H1 (cell line): Measurements from ENCODE around the gene PHLDA1. TPM values are rescaled to one million over a fixed set of nuclear protein-coding genes. Genes with fewer than 3 reads are reported as not detected.

ENCODE experiments used
- CTCF ChIA-PET: fragments of 300-600 bp; sonication (Branson Sonifier 250); formaldehyde crosslinking; loops from one replicate; lab custom pipeline; 2021; ENCODE audit not compliant: partially characterized antibody; lab: Charles Lee
- POLR2A ChIA-PET: fragments of 300-600 bp; sonication (Branson Sonifier 250); formaldehyde crosslinking; loops from one replicate; lab custom pipeline; 2021; ENCODE audit warnings: inconsistent platforms; ENCODE audit not compliant: partially characterized antibody; lab: Charles Lee
- DNase-seq, 2 experiments: peaks; one replicate each; pipeline versions ENCODE4 v3.0.0 to v3.0.0-alpha.2; 2010 to 2022; ENCODE audit warnings: low spot score in 2 of 2, low read depth in 1 of 2, mixed read lengths in 1 of 2
- FAIRE-seq: peaks from 2 replicates; lab custom pipeline; 2011; peaks lifted over from hg19 to GRCh38; lab: Jason Lieb, UNC
- H2AFZ ChIP-seq: 2 replicates; pipeline ENCODE4 v1.8.1; 2012; ENCODE audit warnings: low read length, inconsistent platforms
- H2AK5ac ChIP-seq: 2 replicates; pipeline ENCODE4 v1.6.1; 2013; ENCODE audit warnings: low read depth, low read length
- H2BK120ac ChIP-seq: replicated peaks from 2 replicates; pipeline ENCODE3; 2013; ENCODE audit warnings: low read depth, low read length, inconsistent platforms
- H2BK12ac ChIP-seq: 2 replicates; pipeline ENCODE4 v1.6.1; 2013; ENCODE audit warnings: low read depth, low read length
- H2BK15ac ChIP-seq: 2 replicates; pipeline ENCODE4 v1.6.1; 2013; ENCODE audit warnings: low read length
- H2BK20ac ChIP-seq: 2 replicates; pipeline ENCODE4 v1.6.1; 2013; ENCODE audit warnings: low read length
- H2BK5ac ChIP-seq: 2 replicates; pipeline ENCODE4 v1.6.1; 2013; ENCODE audit warnings: low read depth, low read length
- H3K14ac ChIP-seq: 2 replicates; pipeline ENCODE4 v1.6.1; 2013; ENCODE audit warnings: inconsistent platforms; ENCODE audit not compliant: insufficient read length
- H3K18ac ChIP-seq: 2 replicates; pipeline ENCODE4 v1.6.1; 2013; ENCODE audit warnings: low read length; ENCODE audit errors: extremely low read depth
- H3K23ac ChIP-seq: 2 replicates; pipeline ENCODE4 v1.6.1; 2013; ENCODE audit warnings: inconsistent platforms; ENCODE audit not compliant: insufficient read length
- H3K23me2 ChIP-seq: 2 replicates; pipeline ENCODE4 v1.6.1; 2013; ENCODE audit warnings: low read depth, low read length
- H3K27ac ChIP-seq: 2 replicates; pipeline ENCODE4 v1.6.1; 2011; ENCODE audit warnings: low read depth, low read length, inconsistent platforms
- H3K27me3 ChIP-seq, 4 experiments: replicated peaks in 1 of 4; 1 replicate in 1 of 4; 2 replicates in 3 of 4; pipeline versions ENCODE4 v1.6.1 to v1.8.1; 2011 to 2013; ENCODE audit warnings: low read length in 3 of 4, mild to moderate bottlenecking in 3 of 4, inconsistent platforms in 2 of 4, mixed read lengths in 2 of 4, moderate library complexity in 1 of 4; ENCODE audit not compliant: control insufficient read depth in 3 of 4, insufficient read depth in 3 of 4; ENCODE audit errors: extremely low read depth in 1 of 4
- H3K36me3 ChIP-seq, 4 experiments: 2 replicates each; pipeline versions ENCODE4 v1.6.1 to v1.8.1; 2011 to 2013; ENCODE audit warnings: mild to moderate bottlenecking in 4 of 4, low read length in 3 of 4, moderate library complexity in 2 of 4, control low read depth in 1 of 4, inconsistent platforms in 1 of 4; ENCODE audit not compliant: insufficient read depth in 4 of 4, control insufficient read depth in 2 of 4
- H3K4ac ChIP-seq: replicated peaks from 2 replicates; pipeline ENCODE3; 2013; ENCODE audit warnings: low read length, low read depth, mixed read lengths, inconsistent platforms; ENCODE audit not compliant: insufficient read length
- H3K4me1 ChIP-seq, 4 experiments: replicated peaks in 1 of 4; 1 replicate in 1 of 4; 2 replicates in 3 of 4; pipeline versions ENCODE4 v1.6.1 to v1.8.1; 2011 to 2013; ENCODE audit warnings: low read length in 3 of 4, inconsistent platforms in 2 of 4, mixed read lengths in 1 of 4; ENCODE audit not compliant: insufficient read depth in 4 of 4, control insufficient read depth in 3 of 4
- H3K4me2 ChIP-seq, 2 experiments: 2 replicates each; pipeline versions ENCODE4 v1.6.1 to v1.8.1; 2011 to 2013; ENCODE audit warnings: low read depth in 2 of 2, low read length in 2 of 2, control low read depth in 1 of 2, inconsistent platforms in 1 of 2, mild to moderate bottlenecking in 1 of 2; ENCODE audit not compliant: insufficient read depth in 1 of 2
- H3K4me3 ChIP-seq, 4 experiments: fragments of 200-600, 300-600 bp in 1 of 4; sonication (generic), shearing (Covaris generic), sonication (Bioruptor Twin) in 1 of 4; 2 replicates each; pipeline versions ENCODE4 v1.5.1 to v1.8.1; 2011 to 2016; ENCODE audit warnings: low read length in 4 of 4, low read depth in 3 of 4, control low read depth in 2 of 4, inconsistent platforms in 2 of 4, mild to moderate bottlenecking in 2 of 4, mixed read lengths in 1 of 4, moderate library complexity in 1 of 4; ENCODE audit not compliant: insufficient read depth in 2 of 4; ENCODE audit errors: extremely low read depth in 1 of 4
- H3K56ac ChIP-seq: replicated peaks from 2 replicates; pipeline ENCODE3; 2013; ENCODE audit warnings: low read depth, mild to moderate bottlenecking, mixed read lengths, low read length, inconsistent platforms; ENCODE audit not compliant: insufficient read length
- H3K79me1 ChIP-seq: 2 replicates; pipeline ENCODE4 v1.6.1; 2013; ENCODE audit warnings: low read depth, low read length, control low read depth
- H3K79me2 ChIP-seq, 2 experiments: 2 replicates each; pipeline versions ENCODE4 v1.6.1 to v1.8.1; 2012 to 2013; ENCODE audit warnings: low read length in 2 of 2, mild to moderate bottlenecking in 2 of 2, inconsistent platforms in 1 of 2; ENCODE audit not compliant: insufficient read depth in 2 of 2, control insufficient read depth in 1 of 2
- H3K9ac ChIP-seq, 4 experiments: replicated peaks in 1 of 4; 1 replicate in 1 of 4; 2 replicates in 3 of 4; pipeline versions ENCODE4 v1.6.1 to v1.8.1; 2011 to 2013; ENCODE audit warnings: low read depth in 3 of 4, low read length in 3 of 4, control low read depth in 2 of 4, mild to moderate bottlenecking in 2 of 4, moderate library complexity in 2 of 4, inconsistent platforms in 1 of 4; ENCODE audit errors: extremely low read depth in 1 of 4
- H3K9me3 ChIP-seq, 2 experiments: 2 replicates each; pipeline versions ENCODE4 v1.6.1 to v1.8.1; 2012 to 2013; ENCODE audit warnings: mild to moderate bottlenecking in 2 of 2, moderate library complexity in 2 of 2, control low read depth in 1 of 2, inconsistent platforms in 1 of 2, low read depth in 1 of 2, low read length in 1 of 2, mixed read lengths in 1 of 2; ENCODE audit not compliant: insufficient read depth in 2 of 2
- H4K20me1 ChIP-seq, 2 experiments: replicated peaks in 1 of 2; 2 replicates each; pipeline versions ENCODE3 to v1.8.1; 2011 to 2013; ENCODE audit warnings: inconsistent platforms in 2 of 2, low read length in 2 of 2, mild to moderate bottlenecking in 1 of 2; ENCODE audit not compliant: insufficient read depth in 2 of 2, control insufficient read depth in 1 of 2
- H4K5ac ChIP-seq: 2 replicates; pipeline ENCODE4 v1.6.1; 2013; ENCODE audit warnings: low read length, low read depth, mixed read lengths, inconsistent platforms; ENCODE audit not compliant: insufficient read length
- H4K8ac ChIP-seq: 2 replicates; pipeline ENCODE4 v1.8.0; 2013; ENCODE audit warnings: mild to moderate bottlenecking, moderate library complexity, low read length, inconsistent platforms; ENCODE audit not compliant: insufficient read depth; ENCODE audit errors: extremely low read depth
- H4K91ac ChIP-seq: replicated peaks from 2 replicates; pipeline ENCODE3; 2013; ENCODE audit warnings: low read length, mixed read lengths, inconsistent platforms; ENCODE audit not compliant: insufficient read length
- ASH2L ChIP-seq: fragments of 200-600, 300-600 bp; sonication (generic); IDR thresholded peaks from one replicate; pipeline ENCODE4 v1.7.1; 2017; ENCODE audit warnings: low read length
- MAFK ChIP-seq: IDR thresholded peaks from 2 replicates; pipeline ENCODE4 v1.6.1; 2012; ENCODE audit warnings: low read depth, mild to moderate bottlenecking, improper control_type of control experiment, low read length
- PHF8 ChIP-seq: fragments of 200-600 bp; sonication (generic); conservative IDR thresholded peaks from 2 replicates; pipeline ENCODE4 v1.7.1; 2012; ENCODE audit warnings: low read depth, mild to moderate bottlenecking, inconsistent platforms, low read length, moderate library complexity
- POU5F1 ChIP-seq: IDR thresholded peaks from 2 replicates; pipeline ENCODE4 v1.6.1; 2011; ENCODE audit warnings: low read depth, mild to moderate bottlenecking, low read length, moderate library complexity
- SIRT6 ChIP-seq: IDR thresholded peaks from one replicate; pipeline ENCODE4 v1.7.1; 2012; ENCODE audit warnings: low read length, inconsistent platforms
- WGBS, 2 experiments: shearing (Covaris generic) in 1 of 2; methylation state at CpG; one replicate each; pipeline versions ENCODE4 v1.1.6 to v1.1.7; 2013 to 2015; ENCODE audit warnings: low lambda C conversion rate in 2 of 2, mixed read lengths in 2 of 2, inconsistent platforms in 1 of 2, low coverage in 1 of 2, missing lambda C conversion rate in 1 of 2; ENCODE audit not compliant: insufficient replicate concordance in 2 of 2, insufficient coverage in 1 of 2, insufficient read length in 1 of 2; ENCODE audit errors: extremely low coverage in 1 of 2, missing lambda C conversion rate in 1 of 2; 5-methylcytosine and 5-hydroxymethylcytosine counted together
- polyA plus RNA-seq, 7 experiments: library from polyadenylated mRNA; depleted of rRNA in 3 of 7; stranded (reverse) in 5 of 7; unstranded in 2 of 7; fragments of >200 nt in 5 of 7; fragments of 200-250 nt in 2 of 7; gene quantifications; 1 replicate in 5 of 7; 2 replicates in 1 of 7; 4 replicates in 1 of 7; pipeline versions ENCODE4 v1.2.1 to v1.2.3, GENCODE V29; 2011 to 2013; ENCODE audit warnings: missing spikeins in 2 of 7, mixed read lengths in 2 of 7
- total RNA-seq: library from RNA; stranded (reverse); fragmentation: NEBNext Ultra II Directional; extraction: Animal tissue kit (Norgen Biotek cat#: 25700); gene quantifications from 2 replicates; pipeline ENCODE4 v1.2.1, GENCODE V29; 2021
- TF ChIP-seq, protein P1 (sequence below), 3 experiments: IDR thresholded peaks; 1 replicate in 2 of 3; 2 replicates in 1 of 3; pipeline versions ENCODE4 v1.5.1 to v1.6.1; 2011; ENCODE audit warnings: low read length in 3 of 3, mild to moderate bottlenecking in 3 of 3, inconsistent platforms in 2 of 3, low read depth in 1 of 3, moderate library complexity in 1 of 3; ENCODE audit not compliant: insufficient read depth in 1 of 3; ENCODE audit errors: control extremely low read depth in 1 of 3

Gene PHLDA1
- total and polyA plus RNA-seq, 2 of the 8 experiments (the other 6 are each of a cell fraction or from before 2014, with no cell fraction given) = 18.9 to 19.4 TPM

DNA sequence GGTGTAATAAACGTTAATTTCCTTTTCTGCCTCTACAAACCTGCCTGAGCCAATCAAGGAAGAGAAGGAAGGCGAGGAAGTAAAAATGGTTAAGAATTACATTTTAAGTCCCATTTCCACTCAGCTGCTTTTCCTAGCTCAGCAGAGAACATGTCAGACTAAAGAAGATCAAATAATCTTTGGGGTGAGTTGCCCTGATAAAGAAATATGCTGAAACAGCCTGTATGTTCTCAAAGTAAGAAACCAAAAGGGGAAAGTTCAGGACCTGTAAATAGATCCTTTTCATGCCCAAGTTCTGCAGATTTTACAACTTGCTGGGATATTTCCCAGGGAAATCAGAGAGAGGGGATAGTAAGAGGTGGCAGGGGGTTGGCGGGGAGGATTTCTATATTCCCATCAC, 55.5 kb downstream of the PHLDA1 start:
- no peak overlapping the region for H3K27ac ChIP-seq
- no peak overlapping the region for H2AK5ac ChIP-seq
- no peaks in the 10 kb centered on the region for H3K36me3 ChIP-seq
- no peaks in the 10 kb centered on the region for H3K27me3 ChIP-seq
- H3K79me2 ChIP-seq = no peaks in the 10 kb centered on the region
- TF ChIP-seq MAFK (no peak), PHF8 (no peak), ASH2L (no peak), POU5F1 (no peak), SIRT6 (no peak)
- TF ChIP-seq, protein P1, sequence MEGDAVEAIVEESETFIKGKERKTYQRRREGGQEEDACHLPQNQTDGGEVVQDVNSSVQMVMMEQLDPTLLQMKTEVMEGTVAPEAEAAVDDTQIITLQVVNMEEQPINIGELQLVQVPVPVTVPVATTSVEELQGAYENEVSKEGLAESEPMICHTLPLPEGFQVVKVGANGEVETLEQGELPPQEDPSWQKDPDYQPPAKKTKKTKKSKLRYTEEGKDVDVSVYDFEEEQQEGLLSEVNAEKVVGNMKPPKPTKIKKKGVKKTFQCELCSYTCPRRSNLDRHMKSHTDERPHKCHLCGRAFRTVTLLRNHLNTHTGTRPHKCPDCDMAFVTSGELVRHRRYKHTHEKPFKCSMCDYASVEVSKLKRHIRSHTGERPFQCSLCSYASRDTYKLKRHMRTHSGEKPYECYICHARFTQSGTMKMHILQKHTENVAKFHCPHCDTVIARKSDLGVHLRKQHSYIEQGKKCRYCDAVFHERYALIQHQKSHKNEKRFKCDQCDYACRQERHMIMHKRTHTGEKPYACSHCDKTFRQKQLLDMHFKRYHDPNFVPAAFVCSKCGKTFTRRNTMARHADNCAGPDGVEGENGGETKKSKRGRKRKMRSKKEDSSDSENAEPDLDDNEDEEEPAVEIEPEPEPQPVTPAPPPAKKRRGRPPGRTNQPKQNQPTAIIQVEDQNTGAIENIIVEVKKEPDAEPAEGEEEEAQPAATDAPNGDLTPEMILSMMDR (IDR thresholded peaks at IDR 0.05; ENCODE audit: control extremely low read depth in 1 of 3, insufficient read depth in 1 of 3, low read depth in 1 of 3, low read length in 3 of 3) = no peak
- TF ChIP-seq, all 59 proteins: peak for 0
- Histone ChIP-seq H3K23ac (no peak overlapping the region), H3K4me3 (no peak overlapping the region), H2BK12ac (no peak overlapping the region), H4K91ac (no peak overlapping the region), H3K4ac (no peak overlapping the region), H4K5ac (no peak overlapping the region), H2BK15ac (no peak overlapping the region), H3K23me2 (no peaks in the 10 kb centered on the region), H3K14ac (no peak overlapping the region), H2BK20ac (no peak overlapping the region), H3K79me1 (no peaks in the 10 kb centered on the region), H3K4me2 (no peak overlapping the region), H2BK5ac (no peak overlapping the region), H3K18ac (no peak overlapping the region), H2AFZ (0 out of 2 replicates have a peak overlapping the region, but pooled peaks have one; percentile 26), H4K20me1 (no peaks in the 10 kb centered on the region), H2BK120ac (no peak overlapping the region), H3K4me1 (peaks cover 5 to 12% (median 10%) of the 10 kb centered on the region in 4 experiments; a peak in 6 of 7 replicates), H3K9ac (no peak overlapping the region), H3K9me3 (no peaks in the 10 kb centered on the region), H4K8ac (no peak overlapping the region), H3K56ac (no peak overlapping the region)
- WGBS, 2 experiments = 77% methylated on average over 3 of the region's 3 CpGs; no CpG with 5 or more reads in 1 of the 2 experiments
- DNase-seq = no peak
- CTCF ChIA-PET = interaction anchor here (0.6 to 2.0 kb wide), 3 partner anchors 15 to 449 kb away, joined by 3 to 6 read pairs (median 6); no protein-coding TSS in a partner anchor
- no peak for FAIRE-seq
- POLR2A ChIA-PET = no interaction called here
